Sigmoid colon (tissue), 3 donors: ENCODE measurements around the gene LIPH.

Source experiments
- CTCF ChIP-seq, 4 experiments: fragments of 450-650 bp in 3 of 4; fragments of 200-600 bp in 1 of 4; IDR thresholded peaks; one replicate each; pipeline ENCODE4 v1.5.1; 2016 to 2019; ENCODE audit warnings: antibody characterized with exemption in 4 of 4, mild to moderate bottlenecking in 3 of 4, moderate library complexity in 2 of 4
- POLR2A ChIP-seq, 2 donors: fragments of 450-650 bp; IDR thresholded peaks; one replicate each; pipeline ENCODE4 v1.6.1; 2016; ENCODE audit warnings: antibody characterized with exemption in 2 of 2, mild to moderate bottlenecking in 2 of 2, moderate library complexity in 2 of 2

- no peak for TF ChIP-seq CTCF (IDR thresholded peaks at IDR 0.05)
- no peak for TF ChIP-seq POLR2A (IDR thresholded peaks at IDR 0.05)
Observed at GRCh38 chr3:185457376-185457775, 95.0 kb downstream of the LIPH start.
